ENCODE data around the gene NDFIP1. TPM values are rescaled to one million over a fixed set of nuclear protein-coding genes. Genes with fewer than 3 reads are reported as not detected.

The NDFIP1 gene
- total and polyA plus RNA-seq, 12 donors, result 26.7 to 313 (median 89.2) TPM

DNA sequence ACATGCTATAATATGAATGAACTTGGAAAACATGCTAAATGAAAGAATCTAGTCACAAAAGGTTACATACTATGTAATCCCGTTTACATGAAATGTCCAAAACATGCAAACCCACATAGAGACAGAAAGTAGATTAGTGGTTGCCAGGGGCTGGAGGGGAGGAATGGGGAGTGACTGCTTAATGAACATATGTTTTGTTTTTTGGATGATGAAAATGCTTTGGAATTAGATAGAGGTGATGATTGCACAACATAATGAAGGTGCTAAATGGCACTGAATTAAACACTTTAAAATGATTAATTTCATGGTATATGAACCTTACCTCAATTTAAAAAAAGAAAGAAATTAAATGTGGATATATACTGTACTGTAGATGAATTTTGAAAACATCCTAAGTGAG is 17.6 kb upstream of the NDFIP1 start:
- H3K9me3 ChIP-seq (replicated peaks in 1 of 3), result no peaks in the 10 kb centered on the region
- no peak for DNase-seq
- no peaks in the 10 kb centered on the region for H3K27me3 ChIP-seq
- intact Hi-C loops (cut with DNase I), result no loop called here
- H3K4me1 ChIP-seq (replicated peaks in 1 of 2), result no peaks in the 10 kb centered on the region
- H3K27ac ChIP-seq, result no peak overlapping the region
- 29 to 78% (median 53%) methylated on average over 1 of the region's 1 CpG for WGBS, 4 donors
- TF ChIP-seq, protein P1, sequence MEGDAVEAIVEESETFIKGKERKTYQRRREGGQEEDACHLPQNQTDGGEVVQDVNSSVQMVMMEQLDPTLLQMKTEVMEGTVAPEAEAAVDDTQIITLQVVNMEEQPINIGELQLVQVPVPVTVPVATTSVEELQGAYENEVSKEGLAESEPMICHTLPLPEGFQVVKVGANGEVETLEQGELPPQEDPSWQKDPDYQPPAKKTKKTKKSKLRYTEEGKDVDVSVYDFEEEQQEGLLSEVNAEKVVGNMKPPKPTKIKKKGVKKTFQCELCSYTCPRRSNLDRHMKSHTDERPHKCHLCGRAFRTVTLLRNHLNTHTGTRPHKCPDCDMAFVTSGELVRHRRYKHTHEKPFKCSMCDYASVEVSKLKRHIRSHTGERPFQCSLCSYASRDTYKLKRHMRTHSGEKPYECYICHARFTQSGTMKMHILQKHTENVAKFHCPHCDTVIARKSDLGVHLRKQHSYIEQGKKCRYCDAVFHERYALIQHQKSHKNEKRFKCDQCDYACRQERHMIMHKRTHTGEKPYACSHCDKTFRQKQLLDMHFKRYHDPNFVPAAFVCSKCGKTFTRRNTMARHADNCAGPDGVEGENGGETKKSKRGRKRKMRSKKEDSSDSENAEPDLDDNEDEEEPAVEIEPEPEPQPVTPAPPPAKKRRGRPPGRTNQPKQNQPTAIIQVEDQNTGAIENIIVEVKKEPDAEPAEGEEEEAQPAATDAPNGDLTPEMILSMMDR (IDR thresholded peaks at IDR 0.05), result no peak
- TF ChIP-seq POLR2A (IDR thresholded peaks at IDR 0.05), result no peak
- no peaks in the 10 kb centered on the region for H3K36me3 ChIP-seq (replicated peaks in 1 of 2)
- no peak overlapping the region for H3K4me3 ChIP-seq

DNA sequence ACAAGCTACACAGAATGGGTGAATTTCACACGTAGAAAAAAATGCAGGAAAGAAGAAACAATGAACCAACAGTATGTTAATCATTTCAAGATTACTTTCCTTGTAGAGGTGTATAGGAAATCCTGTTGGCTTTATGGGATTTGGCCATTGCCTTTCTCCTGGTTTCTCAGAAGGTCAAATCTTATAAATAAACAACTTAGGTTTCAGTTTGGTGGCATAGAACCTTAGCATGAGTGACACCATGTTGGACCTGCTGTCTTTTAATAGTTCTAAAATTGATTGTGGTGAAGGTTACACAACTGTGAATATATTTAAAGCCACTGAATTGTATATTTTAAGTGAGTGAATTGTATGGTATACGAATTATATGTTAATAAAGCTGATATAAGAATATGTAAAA is 16.7 kb upstream of the NDFIP1 start:
- no peak overlapping the region for H3K27ac ChIP-seq
- no peaks in the 10 kb centered on the region for H3K27me3 ChIP-seq
- TF ChIP-seq POLR2A (IDR thresholded peaks at IDR 0.05), result no peak
- TF ChIP-seq, protein P1 (IDR thresholded peaks at IDR 0.05), result no peak
- H3K36me3 ChIP-seq (replicated peaks in 1 of 2), result no peaks in the 10 kb centered on the region
- intact Hi-C loops (cut with DNase I), result no loop called here
- no peaks in the 10 kb centered on the region for H3K9me3 ChIP-seq (replicated peaks in 1 of 3)
- no peak overlapping the region for H3K4me3 ChIP-seq
- H3K4me1 ChIP-seq (replicated peaks in 1 of 2), result no peaks in the 10 kb centered on the region
- 41 to 55% (median 43%) methylated on average over 2 of the region's 2 CpGs for WGBS, 4 donors
- DNase-seq, result no peak

DNA sequence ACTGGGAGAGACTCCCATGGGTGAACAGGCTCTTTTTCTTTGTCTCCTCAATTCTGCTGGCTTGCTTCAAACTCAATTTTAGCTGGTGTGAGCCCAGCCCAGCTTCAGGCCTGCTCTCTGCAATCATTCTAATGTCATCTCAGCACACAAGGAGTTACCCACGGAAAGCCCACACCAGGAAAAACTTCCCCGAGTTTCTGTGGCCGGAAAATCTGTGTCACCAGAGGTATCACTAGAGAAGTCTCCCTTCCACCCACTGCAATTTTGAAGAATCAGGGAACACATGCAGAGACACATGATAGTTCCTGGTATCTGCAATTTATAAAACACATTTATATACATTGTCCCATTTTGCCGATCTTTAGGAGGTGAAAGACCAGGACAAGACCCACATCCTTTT is 13.5 kb upstream of the NDFIP1 start:
- Histone ChIP-seq H3K9me3 (replicated peaks in 1 of 3) (no peaks in the 10 kb centered on the region), H3K27ac (no peak overlapping the region), H3K4me1 (replicated peaks in 1 of 2) (no peaks in the 10 kb centered on the region), H3K36me3 (replicated peaks in 1 of 2) (no peaks in the 10 kb centered on the region), H3K4me3 (no peak overlapping the region), H3K27me3 (no peaks in the 10 kb centered on the region)
- DNase-seq, result no peak
- 66 to 81% (median 67%) methylated on average over 4 of the region's 4 CpGs for WGBS, 4 donors
- no peak for TF ChIP-seq POLR2A (IDR thresholded peaks at IDR 0.05)
- TF ChIP-seq, protein P1 (IDR thresholded peaks at IDR 0.05), result no peak
- intact Hi-C loops (cut with DNase I), result no loop called here

DNA sequence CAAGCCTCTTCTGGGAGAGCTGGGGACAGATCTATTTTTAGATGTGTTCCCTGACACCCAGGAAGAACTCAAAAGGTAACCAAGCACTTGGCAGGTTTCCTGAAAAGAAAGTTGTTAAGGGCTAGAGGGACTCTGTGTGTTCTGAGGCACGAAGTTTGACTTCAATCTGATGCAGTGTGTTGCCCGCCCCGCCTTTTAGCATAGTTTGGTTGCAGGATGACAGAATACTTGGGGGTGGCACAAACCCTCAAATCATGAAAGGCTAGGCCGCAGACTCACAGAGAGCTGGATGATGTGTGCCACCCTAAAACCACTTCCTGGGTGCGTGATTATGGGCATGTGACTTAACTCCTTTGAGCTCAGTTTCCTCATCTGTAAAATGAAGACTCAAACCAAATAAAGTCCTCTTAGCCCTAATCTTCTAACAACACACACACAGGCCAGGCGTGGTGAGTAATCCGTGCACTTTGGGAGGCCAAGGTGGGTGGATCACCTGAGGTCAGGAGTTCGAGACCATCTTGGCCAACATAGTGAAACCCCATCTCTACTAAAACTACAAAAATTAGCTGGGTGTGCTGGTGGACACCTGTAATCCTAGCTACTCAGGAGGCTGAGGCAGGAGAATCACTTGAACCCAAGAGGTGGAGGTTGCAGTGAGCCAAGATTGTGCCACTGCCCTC is 12.8 kb upstream of the NDFIP1 start:
- whole genome bisulfite sequencing, 4 donors, result 85 to 90% (median 87%) methylated on average over 7 to 8 of the region's 8 CpGs

More for the DNA sequence above, 12.8 kb upstream of the NDFIP1 start:
- TF ChIP-seq, protein P1 (IDR thresholded peaks at IDR 0.05), result no peak
- TF ChIP-seq POLR2A (IDR thresholded peaks at IDR 0.05), result no peak
- no peaks in the 10 kb centered on the region for H3K27me3 ChIP-seq
- H3K4me3 ChIP-seq, result no peak overlapping the region
- H3K36me3 ChIP-seq (replicated peaks in 1 of 2), result no peaks in the 10 kb centered on the region
- intact Hi-C loops (cut with DNase I), result no loop called here
- no peak overlapping the region for H3K27ac ChIP-seq
- no peaks in the 10 kb centered on the region for H3K9me3 ChIP-seq (replicated peaks in 1 of 3)
- no peaks in the 10 kb centered on the region for H3K4me1 ChIP-seq (replicated peaks in 1 of 2)
- DNase-seq, result peak in 1 of 7 donors; percentile 17

Data from adrenal gland (tissue), 12 donors.